Stimulated activated CD8-positive, alpha-beta memory T cell treated with anti-CD3 and anti-CD28 coated beads, Interleukin-7, amount 100 ng/mL, for 1 hour (primary cell): Measurements from ENCODE around the gene RAB11FIP2.

Experiments
- DNase-seq, 2 donors: peaks; one replicate each; pipeline ENCODE4 v3.0.0-alpha.2; 2020; ENCODE audit warnings: low read depth in 2 of 2

The RAB11FIP2 gene

GRCh38 chr10:117980755-117981702 is 65.7 kb downstream of the RAB11FIP2 start:
- no peak for DNase-seq

- DNase-seq, result no peak
Observed at GRCh38 chr10:117980216-117980615, 66.5 kb downstream of the RAB11FIP2 start.

GRCh38 chr10:117972168-117972837 is 74.4 kb downstream of the RAB11FIP2 start:
- DNase-seq, result no peak

GRCh38 chr10:117970962-117971361 is 75.8 kb downstream of the RAB11FIP2 start:
- DNase-seq, result no peak

GRCh38 chr10:117969592-117969991 is 77.1 kb downstream of the RAB11FIP2 start:
- no peak for DNase-seq

- DNase-seq, result no peak
Observed at GRCh38 chr10:117968354-117969182, 78.2 kb downstream of the RAB11FIP2 start.

- no peak for DNase-seq
Observed at GRCh38 chr10:117967149-117967650, 79.5 kb downstream of the RAB11FIP2 start.

GRCh38 chr10:117965984-117966383 is 80.8 kb downstream of the RAB11FIP2 start:
- no peak for DNase-seq

GRCh38 chr10:117964536-117964935 is 82.2 kb downstream of the RAB11FIP2 start:
- no peak for DNase-seq

- no peak for DNase-seq
Observed at GRCh38 chr10:117960345-117960935, 86.3 kb downstream of the RAB11FIP2 start.

GRCh38 chr10:117956972-117957371 is 89.8 kb downstream of the RAB11FIP2 start:
- DNase-seq, result no peak

GRCh38 chr10:117955176-117955575 is 91.6 kb downstream of the RAB11FIP2 start:
- DNase-seq, result no peak
